Stimulated activated naive CD4-positive, alpha-beta T cell treated with Interleukin-2 at 50 U/mL for 16 hours (primary cell): ENCODE results near the gene RGS9.

ENCODE experiments used
- DNase-seq: peaks from one replicate; lab custom pipeline; 2025; lab: John Stamatoyannopoulos, UW

The RGS9 gene

DNA sequence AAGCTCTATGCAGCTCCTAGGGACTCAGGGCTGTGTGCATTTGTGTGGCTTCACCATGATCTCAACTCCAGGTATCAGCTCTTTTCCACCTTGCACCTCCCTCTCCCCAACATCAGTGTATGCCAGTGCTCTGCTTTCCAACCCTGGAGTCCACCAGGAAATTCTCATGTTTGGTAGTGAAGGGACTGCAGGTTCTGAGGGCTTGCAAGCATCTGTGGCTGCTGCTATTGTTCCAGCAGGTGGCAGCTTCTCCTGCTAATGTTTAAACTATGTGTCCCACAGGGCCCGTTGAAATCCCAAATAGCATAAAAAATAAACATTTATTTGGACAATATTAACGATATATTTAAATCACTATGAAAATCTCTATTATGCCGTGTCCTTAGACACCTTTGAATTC is 82.0 kb downstream of the RGS9 start:
- DNase-seq: no peak

DNA sequence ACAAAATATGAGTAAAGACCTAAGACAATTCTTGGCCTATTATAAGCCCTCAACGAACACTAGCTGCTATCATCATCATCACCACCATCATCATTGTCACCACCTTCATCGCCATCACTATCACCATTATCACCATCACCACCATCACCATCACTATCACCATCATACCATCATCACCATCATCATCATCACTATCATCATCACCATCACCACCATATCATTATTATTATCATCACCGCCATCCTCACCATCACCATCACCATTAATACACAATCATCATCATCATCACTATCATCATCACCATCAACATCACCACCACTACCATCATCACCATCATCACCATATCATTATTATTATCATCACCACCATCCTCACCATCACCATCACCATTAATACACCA is 82.5 kb downstream of the RGS9 start:
- no peak for DNase-seq

- no peak for DNase-seq
Measured at GRCh38 chr17:65220732-65221131, 83.6 kb downstream of the RGS9 start.

GRCh38 chr17:65222214-65222738 is 85.1 kb downstream of the RGS9 start:
- DNase-seq: no peak

DNA sequence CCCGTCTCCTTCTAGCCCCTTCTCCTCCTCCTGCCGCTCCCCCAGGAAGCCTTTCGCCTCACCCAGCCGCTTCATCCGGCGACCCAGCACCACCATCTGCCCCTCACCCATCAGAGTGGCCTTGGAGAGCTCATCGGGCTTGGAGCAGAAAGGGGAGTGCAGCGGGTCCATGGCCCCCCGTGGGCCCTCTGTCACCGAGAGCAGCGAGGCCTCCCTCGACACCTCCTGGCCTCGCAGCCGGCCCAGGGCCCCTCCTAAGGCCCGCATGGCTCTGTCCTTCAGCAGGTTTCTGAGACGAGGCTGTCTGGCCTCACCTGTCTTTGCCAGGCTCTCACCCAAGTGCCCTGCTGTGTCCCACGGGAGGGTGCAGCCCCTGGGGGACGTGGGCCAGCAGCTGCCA is 87.9 kb downstream of the RGS9 start:
- DNase-seq: no peak

- DNase-seq: no peak
Measured at GRCh38 chr17:65226227-65226626, 89.1 kb downstream of the RGS9 start.

DNA sequence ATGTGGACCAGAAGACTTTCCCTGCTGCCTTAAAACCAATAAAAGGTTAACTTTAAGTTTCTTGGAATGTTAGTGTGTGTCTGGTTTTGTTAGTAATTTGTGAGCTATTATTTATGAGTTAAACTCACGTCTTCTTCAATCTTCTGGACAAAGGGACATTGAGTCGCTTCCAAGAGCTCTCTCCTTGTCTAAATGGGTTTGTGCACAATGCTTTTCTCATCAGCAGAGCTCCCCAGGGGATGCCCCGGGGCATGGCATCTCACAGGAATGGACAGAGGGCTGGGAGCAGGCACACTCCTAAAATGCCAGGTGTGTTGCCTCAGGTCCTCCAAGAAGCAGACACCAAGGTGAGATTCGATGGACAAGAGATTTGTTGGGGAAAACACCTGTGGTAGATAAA is 90.5 kb downstream of the RGS9 start:
- no peak for DNase-seq

DNA sequence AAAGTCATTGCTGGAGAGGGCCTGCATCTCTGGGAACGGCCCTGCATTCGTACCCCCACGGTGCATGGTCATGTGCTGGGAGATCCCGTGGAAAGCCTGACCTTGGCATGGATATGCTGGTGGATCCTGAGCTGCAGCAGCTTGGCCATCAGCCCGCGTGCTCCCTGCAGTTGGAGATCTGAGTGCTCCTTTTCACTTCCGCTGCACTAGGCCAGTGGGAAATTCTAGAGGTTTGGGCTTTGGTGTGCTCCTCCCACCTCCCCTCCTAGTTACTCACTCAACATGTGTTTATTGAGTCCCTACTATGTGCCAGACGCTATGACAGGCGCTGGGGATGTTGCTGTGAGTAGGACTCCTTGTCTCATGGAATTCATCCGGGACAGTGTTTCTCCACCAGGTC is 91.1 kb downstream of the RGS9 start:
- no peak for DNase-seq

- peak; percentile 57 for DNase-seq
Measured at GRCh38 chr17:65228734-65229620, 91.8 kb downstream of the RGS9 start.

DNA sequence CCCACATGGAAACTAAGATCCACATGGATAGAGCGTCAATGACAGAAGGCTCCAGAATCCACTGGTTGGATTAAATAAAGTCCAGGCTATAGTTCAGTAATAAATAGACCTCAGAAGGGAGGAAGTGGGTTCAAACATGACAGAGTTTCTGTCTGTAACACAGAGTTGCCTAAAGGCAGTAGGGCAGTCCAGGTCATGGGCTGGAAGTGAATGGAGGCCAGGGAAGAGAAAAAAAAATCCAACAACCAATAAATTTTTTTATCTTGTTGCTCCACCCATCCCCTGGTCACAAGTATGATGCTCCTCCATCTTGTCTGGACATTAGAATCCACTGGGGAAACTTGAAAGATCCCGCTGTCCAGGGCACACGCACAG is 92.4 kb downstream of the RGS9 start:
- DNase-seq: no peak

- DNase-seq: no peak
Measured at GRCh38 chr17:65230040-65230439, 92.9 kb downstream of the RGS9 start.

- no peak for DNase-seq
Measured at GRCh38 chr17:65231086-65231485, 93.9 kb downstream of the RGS9 start.

DNA sequence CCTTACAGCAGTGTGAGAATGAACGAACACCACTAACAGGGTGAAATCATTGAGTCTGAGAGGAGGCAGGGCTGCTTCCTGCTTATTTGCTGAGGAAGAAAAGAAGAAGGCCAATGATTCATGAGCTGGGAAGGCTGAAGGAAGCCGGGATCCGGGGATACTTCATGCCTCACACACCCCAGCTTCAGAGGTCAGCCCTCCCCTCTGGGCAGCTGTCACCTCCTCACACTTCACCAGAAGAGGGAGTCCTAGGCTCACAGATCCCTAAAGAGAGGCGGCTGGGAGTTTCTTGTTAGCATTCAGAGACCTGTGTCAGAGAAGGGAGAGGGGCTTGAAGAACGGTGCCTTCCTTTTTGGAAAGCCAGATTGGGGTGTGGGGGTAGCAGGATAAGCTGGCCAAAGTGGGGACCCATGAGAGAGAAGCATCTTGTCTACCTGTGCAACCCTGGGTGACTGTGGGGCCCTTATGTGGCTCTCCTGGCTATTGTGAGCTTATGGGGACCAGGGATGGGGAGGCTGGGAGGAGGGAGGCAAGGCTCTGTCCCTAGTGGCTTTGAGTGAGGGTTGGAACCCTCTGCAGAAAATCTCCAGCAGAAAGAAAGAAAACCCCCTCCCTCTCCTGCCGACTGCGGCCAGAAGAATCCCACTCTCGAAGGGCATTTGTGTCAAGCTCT is 94.6 kb downstream of the RGS9 start:
- peak; percentile 32 for DNase-seq

DNA sequence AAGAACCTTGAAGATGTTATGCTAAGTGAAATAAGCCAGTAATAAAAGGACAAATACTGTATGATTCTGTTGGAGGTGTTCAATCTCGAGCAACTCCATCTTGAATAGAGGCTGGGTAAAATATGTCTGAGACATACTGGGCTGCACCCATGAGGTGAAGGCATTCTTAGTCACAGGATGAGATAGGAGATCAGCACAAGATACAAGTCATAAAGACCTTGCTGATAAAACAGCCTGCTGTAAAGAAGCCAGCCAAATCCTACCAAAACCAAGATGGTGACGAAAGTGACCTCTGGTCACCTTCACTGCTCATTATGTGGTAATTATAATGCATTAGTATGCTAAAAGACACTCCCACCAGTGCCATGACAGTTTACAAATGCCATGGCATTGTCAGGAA is 98.1 kb downstream of the RGS9 start:
- no peak for DNase-seq

DNA sequence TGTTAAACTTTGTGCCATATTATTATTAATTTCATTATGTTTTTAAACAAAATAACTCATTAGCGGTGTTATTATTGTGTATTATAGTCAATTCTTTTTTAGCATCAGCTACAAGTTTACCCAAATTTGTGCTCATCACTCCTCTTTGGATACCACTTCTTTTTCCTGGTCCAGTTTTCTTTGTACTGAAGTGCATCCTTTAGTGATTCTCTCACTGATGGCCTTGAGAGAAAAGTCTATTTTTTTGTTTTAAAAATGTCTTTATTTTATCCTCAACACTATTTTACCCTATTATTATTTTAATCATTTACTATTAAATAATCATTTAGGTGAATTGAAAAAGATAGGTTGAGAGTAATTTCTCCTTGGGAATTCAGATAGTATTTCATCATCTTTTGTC is 99.2 kb downstream of the RGS9 start:
- DNase-seq: no peak

- no peak for DNase-seq
Measured at GRCh38 chr17:65243838-65244625, 106.9 kb downstream of the RGS9 start.

GRCh38 chr17:65246252-65246651 is 109.1 kb downstream of the RGS9 start:
- DNase-seq: no peak

GRCh38 chr17:65249774-65250173 is 112.6 kb downstream of the RGS9 start:
- no peak for DNase-seq

DNA sequence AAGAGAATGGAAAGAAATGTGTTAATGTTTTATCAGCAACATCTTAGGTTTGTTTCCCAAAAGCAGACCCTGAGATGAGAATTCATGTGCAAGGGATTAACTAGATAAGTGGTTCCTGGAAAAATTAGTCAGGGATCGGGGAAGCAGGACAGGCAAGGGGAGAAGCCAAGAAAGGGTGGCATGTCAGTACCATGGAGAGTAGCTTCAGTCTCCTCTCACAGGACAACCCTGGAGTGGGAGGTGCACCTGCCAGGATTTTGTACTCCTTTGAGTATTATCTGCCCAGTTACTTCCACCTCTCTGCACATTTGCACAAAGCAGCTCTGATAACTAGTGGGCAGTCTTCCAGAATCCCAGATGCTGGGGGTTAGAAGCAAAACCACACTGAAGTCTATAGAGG is 117.0 kb downstream of the RGS9 start:
- no peak for DNase-seq

GRCh38 chr17:65259281-65259680 is 122.1 kb downstream of the RGS9 start:
- DNase-seq: no peak

- DNase-seq: no peak
Measured at GRCh38 chr17:65259696-65260485, 122.7 kb downstream of the RGS9 start.

- DNase-seq: no peak
Measured at GRCh38 chr17:65260626-65261025, 123.5 kb downstream of the RGS9 start.
